Activated T-cell treated with anti-CD3 and anti-CD28 coated beads, Interleukin-2, amount 50 U/mL, for 72 hours (primary cell): ENCODE measurements around the gene DOCK10. TPM values are rescaled to one million over a fixed set of nuclear protein-coding genes. Genes with fewer than 3 reads are reported as not detected.
A peak's percentile ranks its signal among the peaks of the same experiment; 100 is the strongest.

Experiments used
- ATAC-seq, 2 donors: fragments of 150-1000 bp; cut with Tn5 transposase; replicated peaks in 1 of 2; 2 replicates each; pipeline ENCODE4 v1.10.0; 2021; ENCODE audit warnings: moderate library complexity in 2 of 2, mild to moderate bottlenecking in 1 of 2
- DNase-seq, 2 donors: peaks; one replicate each; pipeline ENCODE4 v3.0.0; 2021 to 2022; ENCODE audit warnings: mixed read lengths in 1 of 2
- H3K27ac Mint-ChIP-seq: one replicate; pipeline ENCODE4 v1.8.0; 2022; ENCODE audit warnings: mild to moderate bottlenecking, moderate library complexity, mixed read lengths
- H3K27me3 Mint-ChIP-seq: one replicate; pipeline ENCODE4 v1.8.0; 2022; ENCODE audit warnings: low read depth, mixed read lengths
- H3K36me3 Mint-ChIP-seq, 2 donors: one replicate each; pipeline ENCODE4 v1.8.0; 2022; ENCODE audit warnings: mixed read lengths in 2 of 2, mild to moderate bottlenecking in 1 of 2; ENCODE audit not compliant: insufficient read depth in 2 of 2
- H3K4me1 Mint-ChIP-seq: one replicate; pipeline ENCODE4 v1.8.0; 2022; ENCODE audit warnings: low read depth, mixed read lengths
- H3K4me3 Mint-ChIP-seq, 2 donors: one replicate each; pipeline ENCODE4 v1.8.0; 2022; ENCODE audit warnings: mild to moderate bottlenecking in 2 of 2, mixed read lengths in 2 of 2, moderate library complexity in 2 of 2
- H3K9me3 Mint-ChIP-seq, 2 donors: one replicate each; pipeline ENCODE4 v1.8.0; 2022; ENCODE audit warnings: mixed read lengths in 2 of 2
- total RNA-seq, 2 donors: library from RNA; stranded (reverse); gene quantifications; one replicate each; pipeline ENCODE4 v1.2.3, GENCODE V29; 2022

The DOCK10 gene
- total RNA-seq, 2 donors from 2014 or later: 179 to 199 TPM

- DNase-seq (no peak), ATAC-seq (no peak)
- peaks cover 72% of the 10 kb centered on the region for H3K4me1 Mint-ChIP-seq
- no peaks in the 10 kb centered on the region for H3K9me3 Mint-ChIP-seq
- peak overlapping the region; percentile 81 to 93 for H3K4me3 Mint-ChIP-seq
- peaks cover 13 to 31% of the 10 kb centered on the region in 2 donors for H3K36me3 Mint-ChIP-seq
- no peaks in the 10 kb centered on the region for H3K27me3 Mint-ChIP-seq
- peak overlapping the region; percentile 92 for H3K27ac Mint-ChIP-seq
Observed at GRCh38 chr2:224941960-224942359, 100.3 kb downstream of the DOCK10 start.

GRCh38 chr2:224940618-224941017 is 101.7 kb downstream of the DOCK10 start:
- ATAC-seq: peak; percentile 41 to 43
- H3K4me1 Mint-ChIP-seq: peaks cover 81% of the 10 kb centered on the region
- H3K27ac Mint-ChIP-seq: peak overlapping the region; percentile 88
- peak overlapping the region; percentile 70 to 93 for H3K4me3 Mint-ChIP-seq
- no peaks in the 10 kb centered on the region for H3K27me3 Mint-ChIP-seq
- H3K36me3 Mint-ChIP-seq: peaks cover 6 to 32% of the 10 kb centered on the region in 2 donors
- no peak for DNase-seq
- H3K9me3 Mint-ChIP-seq: no peaks in the 10 kb centered on the region

GRCh38 chr2:224938651-224939182 is 103.6 kb downstream of the DOCK10 start:
- Mint-ChIP-seq H3K9me3 (no peaks in the 10 kb centered on the region), H3K27me3 (no peaks in the 10 kb centered on the region), H3K36me3 (peaks cover 6 to 28% of the 10 kb centered on the region in 2 donors), H3K4me1 (peaks cover 92% of the 10 kb centered on the region), H3K4me3 (peak overlapping the region; percentile 68 to 97), H3K27ac (peak overlapping the region; percentile 98)
- ATAC-seq (peak; percentile 59 to 71), DNase-seq (no peak)

GRCh38 chr2:224937887-224938286 is 104.4 kb downstream of the DOCK10 start:
- H3K27me3 Mint-ChIP-seq: no peaks in the 10 kb centered on the region
- peak overlapping the region; percentile 98 for H3K27ac Mint-ChIP-seq
- DNase-seq (no peak), ATAC-seq (no peak)
- H3K36me3 Mint-ChIP-seq: peaks cover 6 to 25% of the 10 kb centered on the region in 2 donors
- peak overlapping the region; percentile 68 to 97 for H3K4me3 Mint-ChIP-seq
- no peaks in the 10 kb centered on the region for H3K9me3 Mint-ChIP-seq
- H3K4me1 Mint-ChIP-seq: peaks cover 92% of the 10 kb centered on the region

- Mint-ChIP-seq H3K9me3 (no peaks in the 10 kb centered on the region), H3K4me1 (peaks cover 96% of the 10 kb centered on the region), H3K4me3 (peak overlapping the region; percentile 16 to 75), H3K27me3 (no peaks in the 10 kb centered on the region), H3K36me3 (peaks cover 10 to 31% of the 10 kb centered on the region in 2 donors), H3K27ac (peak overlapping the region; percentile 90)
- ATAC-seq (no peak), DNase-seq (no peak)
Observed at GRCh38 chr2:224934526-224935188, 107.6 kb downstream of the DOCK10 start.

DNA sequence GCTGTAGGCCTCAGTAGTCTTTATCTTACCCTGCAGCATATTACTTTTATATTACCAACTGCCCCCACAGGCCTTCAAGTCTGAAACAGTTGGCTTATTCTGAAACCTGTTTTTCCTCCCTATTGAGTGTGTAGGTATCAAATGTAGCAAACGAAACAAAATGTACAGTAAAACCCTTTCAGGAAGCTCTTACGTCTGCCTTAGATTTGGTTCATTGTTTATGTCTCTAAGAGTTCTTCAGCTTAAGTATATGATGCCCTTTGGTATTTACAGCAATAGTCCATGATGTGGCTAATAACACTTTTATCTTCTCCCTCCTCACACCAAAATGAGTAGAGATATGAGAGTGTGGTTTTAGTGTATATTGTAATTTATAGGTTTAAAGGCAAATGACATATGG is 108.8 kb downstream of the DOCK10 start:
- DNase-seq (no peak), ATAC-seq (peak; percentile 45 to 65)
- H3K4me1 Mint-ChIP-seq: peaks cover 96% of the 10 kb centered on the region
- no peaks in the 10 kb centered on the region for H3K27me3 Mint-ChIP-seq
- H3K36me3 Mint-ChIP-seq: peaks cover 13 to 39% of the 10 kb centered on the region in 2 donors
- H3K27ac Mint-ChIP-seq: peak overlapping the region; percentile 81
- no peaks in the 10 kb centered on the region for H3K9me3 Mint-ChIP-seq
- H3K4me3 Mint-ChIP-seq: peak overlapping the region; percentile 62 to 75

- H3K4me1 Mint-ChIP-seq: peaks cover 96% of the 10 kb centered on the region
- ATAC-seq (no peak), DNase-seq (no peak)
- no peaks in the 10 kb centered on the region for H3K27me3 Mint-ChIP-seq
- H3K9me3 Mint-ChIP-seq: no peaks in the 10 kb centered on the region
- H3K4me3 Mint-ChIP-seq: peak overlapping the region; percentile 1 to 87
- H3K36me3 Mint-ChIP-seq: peaks cover 15 to 40% of the 10 kb centered on the region in 2 donors
- H3K27ac Mint-ChIP-seq: peak overlapping the region; percentile 99
Observed at GRCh38 chr2:224932522-224932921, 109.7 kb downstream of the DOCK10 start.

DNA sequence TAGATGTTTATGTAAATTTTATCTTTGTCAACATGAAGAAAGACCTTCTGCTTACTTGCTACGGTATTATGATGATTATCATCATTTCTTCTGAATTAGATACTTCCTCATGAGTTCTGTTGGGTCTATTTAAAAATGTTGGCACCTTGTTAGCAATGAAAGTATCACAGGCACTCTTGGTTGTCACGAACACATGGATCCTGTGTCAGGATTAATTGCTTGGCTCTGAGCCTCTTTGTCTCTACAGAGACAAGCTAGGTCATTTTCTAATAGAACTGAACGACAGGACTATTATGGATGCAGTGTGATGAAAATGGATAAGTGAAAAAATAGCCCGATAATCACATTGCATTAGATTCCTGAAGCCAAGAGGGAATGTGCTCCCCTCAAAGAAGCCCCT is 110.3 kb downstream of the DOCK10 start:
- H3K9me3 Mint-ChIP-seq: no peaks in the 10 kb centered on the region
- H3K27ac Mint-ChIP-seq: peak overlapping the region; percentile 99
- no peaks in the 10 kb centered on the region for H3K27me3 Mint-ChIP-seq
- H3K36me3 Mint-ChIP-seq: peaks cover 18 to 40% of the 10 kb centered on the region in 2 donors
- no peak for DNase-seq
- ATAC-seq: no peak
- H3K4me1 Mint-ChIP-seq: peaks cover 96% of the 10 kb centered on the region
- peak overlapping the region; percentile 63 to 87 for H3K4me3 Mint-ChIP-seq

- no peak for ATAC-seq
- peaks cover 23 to 46% of the 10 kb centered on the region in 2 donors for H3K36me3 Mint-ChIP-seq
- H3K27me3 Mint-ChIP-seq: no peaks in the 10 kb centered on the region
- DNase-seq: no peak
- H3K9me3 Mint-ChIP-seq: no peaks in the 10 kb centered on the region
- H3K27ac Mint-ChIP-seq: peak overlapping the region; percentile 99
- H3K4me1 Mint-ChIP-seq: peaks cover 99% of the 10 kb centered on the region
- H3K4me3 Mint-ChIP-seq: peak overlapping the region; percentile 63 to 87
Observed at GRCh38 chr2:224930990-224931389, 111.3 kb downstream of the DOCK10 start.

DNA sequence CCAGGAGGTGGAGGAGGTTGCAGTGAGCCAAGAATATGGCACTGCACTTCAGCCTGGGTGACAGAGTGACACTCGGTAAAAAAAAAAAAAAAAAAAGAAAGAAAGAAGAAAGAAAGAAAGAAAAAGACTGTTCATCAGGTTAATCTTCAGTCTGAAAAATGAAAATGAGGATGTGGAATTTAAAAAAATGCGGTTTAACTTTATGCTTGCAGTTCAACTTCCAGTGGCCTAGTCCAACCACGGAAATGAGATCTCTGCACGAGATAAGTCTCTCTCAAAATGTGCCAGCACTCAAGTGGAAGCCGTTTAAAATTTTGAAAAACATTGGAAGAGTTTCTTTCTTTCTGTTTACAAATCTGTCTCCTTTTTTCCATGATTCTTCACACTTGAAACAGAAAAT is 112.1 kb downstream of the DOCK10 start:
- Mint-ChIP-seq H3K36me3 (peaks cover 25 to 49% of the 10 kb centered on the region in 2 donors), H3K4me1 (peaks cover 100% of the 10 kb centered on the region), H3K27me3 (no peaks in the 10 kb centered on the region), H3K4me3 (peak overlapping the region; percentile 63 to 87), H3K27ac (peak overlapping the region; percentile 99), H3K9me3 (no peaks in the 10 kb centered on the region)
- DNase-seq (no peak), ATAC-seq (no peak)

GRCh38 chr2:224929512-224929911 is 112.8 kb downstream of the DOCK10 start:
- H3K9me3 Mint-ChIP-seq: no peaks in the 10 kb centered on the region
- peaks cover 22 to 49% of the 10 kb centered on the region in 2 donors for H3K36me3 Mint-ChIP-seq
- peaks cover 100% of the 10 kb centered on the region for H3K4me1 Mint-ChIP-seq
- no peaks in the 10 kb centered on the region for H3K27me3 Mint-ChIP-seq
- H3K4me3 Mint-ChIP-seq: peak overlapping the region; percentile 63 to 87
- no peak for DNase-seq
- H3K27ac Mint-ChIP-seq: peak overlapping the region; percentile 99
- ATAC-seq: no peak

DNA sequence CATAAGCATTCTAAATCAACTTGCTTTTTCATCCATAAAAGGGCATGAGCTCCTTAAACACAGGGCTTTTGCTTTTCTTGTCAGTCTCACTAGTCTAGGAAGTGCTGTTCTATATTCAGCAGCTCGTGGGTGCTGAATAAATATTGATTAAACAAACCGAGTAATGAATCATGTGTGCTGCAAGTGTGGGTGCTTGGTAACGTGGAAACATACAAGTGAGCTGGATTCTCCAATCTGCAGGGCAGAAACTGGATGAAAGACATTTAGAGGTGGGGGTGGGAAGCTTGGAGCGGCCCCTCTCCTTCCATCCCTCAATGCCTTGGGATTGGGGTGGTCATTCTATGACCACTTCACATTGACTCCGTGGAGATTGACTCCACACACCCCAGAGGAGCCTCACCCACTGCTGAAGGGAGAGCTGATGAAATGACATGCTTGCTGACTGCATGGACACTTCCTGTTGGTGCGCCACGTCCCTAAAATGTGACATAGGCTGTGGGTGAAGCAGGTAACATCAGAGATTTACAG is 114.6 kb downstream of the DOCK10 start:
- Mint-ChIP-seq H3K27ac (peak overlapping the region; percentile 99), H3K36me3 (peaks cover 26 to 62% of the 10 kb centered on the region in 2 donors), H3K4me1 (peaks cover 100% of the 10 kb centered on the region), H3K9me3 (no peaks in the 10 kb centered on the region), H3K27me3 (no peaks in the 10 kb centered on the region), H3K4me3 (peak overlapping the region; percentile 63 to 87)
- peak; percentile 59 to 65 for ATAC-seq
- DNase-seq: peak; percentile 73 to 81

GRCh38 chr2:224927011-224927410 is 115.3 kb downstream of the DOCK10 start:
- peak overlapping the region; percentile 63 to 87 for H3K4me3 Mint-ChIP-seq
- peaks cover 24 to 62% of the 10 kb centered on the region in 2 donors for H3K36me3 Mint-ChIP-seq
- DNase-seq (no peak), ATAC-seq (no peak)
- H3K27me3 Mint-ChIP-seq: no peaks in the 10 kb centered on the region
- no peaks in the 10 kb centered on the region for H3K9me3 Mint-ChIP-seq
- H3K27ac Mint-ChIP-seq: peak overlapping the region; percentile 99
- peaks cover 100% of the 10 kb centered on the region for H3K4me1 Mint-ChIP-seq
